ENCODE measurements around the gene TMA7.

- TF ChIP-seq CTCF (conservative IDR thresholded peaks at IDR 0.05; ENCODE audit: low read length) (no peak), EZH2phosphoT487 (IDR thresholded peaks at IDR 0.05; ENCODE audit: borderline replicate concordance) (no peak)
Observed at GRCh38 chr3:48428572-48429316, 11.3 kb upstream of the TMA7 start.
